Keratinocyte (primary cell): Measurements from ENCODE around the gene BRIP1. TPM values are rescaled to one million over a fixed set of nuclear protein-coding genes. Genes with fewer than 3 reads are reported as not detected.

ENCODE experiments used
- DNase-seq: peaks from one replicate; pipeline ENCODE4 v3.0.0-alpha.2; 2011; ENCODE audit warnings: low read depth, missing footprints, low spot score
- FAIRE-seq: peaks from 2 replicates; lab custom pipeline; 2011; peaks lifted over from hg19 to GRCh38; lab: Jason Lieb, UNC
- H2AFZ ChIP-seq: 2 replicates; pipeline ENCODE4 v1.6.0; 2012; ENCODE audit warnings: low read length, control low read depth, inconsistent platforms; ENCODE audit not compliant: control insufficient read depth
- H3K27ac ChIP-seq: 2 replicates; pipeline ENCODE4 v1.5.1; 2011; ENCODE audit warnings: low read length; ENCODE audit not compliant: control insufficient read depth, insufficient read depth
- H3K27me3 ChIP-seq: 3 replicates; pipeline ENCODE4 v1.6.0; 2011; ENCODE audit warnings: low read length; ENCODE audit not compliant: control insufficient read depth, insufficient read depth; ENCODE audit errors: extremely low read depth
- H3K36me3 ChIP-seq, 2 experiments: 2 replicates in 1 of 2; 3 replicates in 1 of 2; pipeline ENCODE4 v1.5.1; 2011; ENCODE audit warnings: low read length in 2 of 2, mild to moderate bottlenecking in 1 of 2; ENCODE audit not compliant: control insufficient read depth in 2 of 2, insufficient read depth in 2 of 2; ENCODE audit errors: extremely low read depth in 1 of 2
- H3K4me1 ChIP-seq: 3 replicates; pipeline ENCODE4 v1.5.1; 2011; ENCODE audit warnings: low read length; ENCODE audit not compliant: control insufficient read depth, insufficient read depth; ENCODE audit errors: extremely low read depth
- H3K4me2 ChIP-seq: 3 replicates; pipeline ENCODE4 v1.6.0; 2011; ENCODE audit warnings: low read depth, low read length; ENCODE audit not compliant: control insufficient read depth, insufficient read depth; ENCODE audit errors: extremely low read depth
- H3K4me3 ChIP-seq, 3 experiments: fragments of 200-600 bp in 1 of 3; sonication (generic) in 1 of 3; 2 replicates in 2 of 3; 3 replicates in 1 of 3; pipeline ENCODE4 v1.5.1; 2011 to 2016; ENCODE audit warnings: low read length in 3 of 3, mild to moderate bottlenecking in 3 of 3, control low read depth in 2 of 3, inconsistent platforms in 1 of 3, low read depth in 1 of 3, mixed read lengths in 1 of 3, mixed run types in 1 of 3, moderate library complexity in 1 of 3; ENCODE audit not compliant: control insufficient read depth in 2 of 3, insufficient read depth in 2 of 3; ENCODE audit errors: extremely low read depth in 1 of 3
- H3K79me2 ChIP-seq: 2 replicates; pipeline ENCODE4 v1.6.0; 2012; ENCODE audit warnings: low read length; ENCODE audit not compliant: control insufficient read depth, insufficient read depth
- H3K9ac ChIP-seq: 3 replicates; pipeline ENCODE4 v1.6.0; 2011; ENCODE audit warnings: low read length; ENCODE audit not compliant: control insufficient read depth, insufficient read depth; ENCODE audit errors: extremely low read depth
- H3K9me1 ChIP-seq: 3 replicates; pipeline ENCODE4 v1.6.0; 2011; ENCODE audit warnings: low read length; ENCODE audit not compliant: control insufficient read depth, insufficient read depth; ENCODE audit errors: extremely low read depth
- H3K9me3 ChIP-seq: 2 replicates; pipeline ENCODE4 v1.5.1; 2012; ENCODE audit warnings: low read depth, low read length; ENCODE audit not compliant: control insufficient read depth
- H4K20me1 ChIP-seq: 3 replicates; pipeline ENCODE4 v1.6.0; 2011; ENCODE audit warnings: low read length; ENCODE audit not compliant: control insufficient read depth, insufficient read depth; ENCODE audit errors: extremely low read depth
- EZH2 ChIP-seq: IDR thresholded peaks from one replicate; pipeline ENCODE4 v1.6.1; 2012; ENCODE audit warnings: inconsistent platforms, mild to moderate bottlenecking, low read length, moderate library complexity
- dilution Hi-C: fragments of 300-500 bp; cut with MboI; formaldehyde crosslinking; loops from one replicate; pipeline ENCODE4 v1.7.0; 2020; ENCODE audit warnings: low sequenced_read_pairs; ENCODE audit not compliant: extremely low pct_ligation_motif_present
- polyA plus RNA-seq, 5 experiments: library from polyadenylated mRNA; depleted of rRNA in 3 of 5; stranded (reverse) in 3 of 5; stranded (forward) in 1 of 5; unstranded in 1 of 5; fragments of >200 nt; gene quantifications; 1 replicate in 1 of 5; 2 replicates in 3 of 5; 3 replicates in 1 of 5; pipeline versions ENCODE4 v1.2.1 to v1.2.3, GENCODE V29; 2011 to 2012; ENCODE audit warnings: missing spikeins in 2 of 5, low read depth in 1 of 5, low replicate concordance in 1 of 5
- TF ChIP-seq, protein P1 (sequence below), 3 experiments: IDR thresholded peaks in 1 of 3; conservative IDR thresholded peaks in 1 of 3; optimal IDR thresholded peaks in 1 of 3; 2 replicates in 2 of 3; 3 replicates in 1 of 3; pipeline versions ENCODE3 to v1.5.1; 2011; ENCODE audit warnings: low read length in 3 of 3, mild to moderate bottlenecking in 3 of 3, moderate library complexity in 2 of 3, control low read depth in 1 of 3, inconsistent platforms in 1 of 3; ENCODE audit not compliant: insufficient read depth in 2 of 3; ENCODE audit errors: extremely low read depth in 1 of 3

The BRIP1 gene
- polyA plus RNA-seq, 1 donor (not counting 4 experiments of a cell fraction or from before 2014, with no cell fraction given), result 4.0 TPM

- Histone ChIP-seq H4K20me1 (no peaks in the 10 kb centered on the region), H3K36me3 (no peaks in the 10 kb centered on the region), H3K4me3 (no peak overlapping the region), H3K9ac (no peak overlapping the region), H2AFZ (no peak overlapping the region), H3K9me3 (no peaks in the 10 kb centered on the region), H3K27me3 (no peaks in the 10 kb centered on the region), H3K79me2 (no peaks in the 10 kb centered on the region), H3K27ac (no peak overlapping the region), H3K4me2 (no peak overlapping the region), H3K4me1 (no peaks in the 10 kb centered on the region), H3K9me1 (no peaks in the 10 kb centered on the region)
- no peak for DNase-seq
- FAIRE-seq, result no peak
- dilution Hi-C loops, result no loop called here
- TF ChIP-seq, protein P1, sequence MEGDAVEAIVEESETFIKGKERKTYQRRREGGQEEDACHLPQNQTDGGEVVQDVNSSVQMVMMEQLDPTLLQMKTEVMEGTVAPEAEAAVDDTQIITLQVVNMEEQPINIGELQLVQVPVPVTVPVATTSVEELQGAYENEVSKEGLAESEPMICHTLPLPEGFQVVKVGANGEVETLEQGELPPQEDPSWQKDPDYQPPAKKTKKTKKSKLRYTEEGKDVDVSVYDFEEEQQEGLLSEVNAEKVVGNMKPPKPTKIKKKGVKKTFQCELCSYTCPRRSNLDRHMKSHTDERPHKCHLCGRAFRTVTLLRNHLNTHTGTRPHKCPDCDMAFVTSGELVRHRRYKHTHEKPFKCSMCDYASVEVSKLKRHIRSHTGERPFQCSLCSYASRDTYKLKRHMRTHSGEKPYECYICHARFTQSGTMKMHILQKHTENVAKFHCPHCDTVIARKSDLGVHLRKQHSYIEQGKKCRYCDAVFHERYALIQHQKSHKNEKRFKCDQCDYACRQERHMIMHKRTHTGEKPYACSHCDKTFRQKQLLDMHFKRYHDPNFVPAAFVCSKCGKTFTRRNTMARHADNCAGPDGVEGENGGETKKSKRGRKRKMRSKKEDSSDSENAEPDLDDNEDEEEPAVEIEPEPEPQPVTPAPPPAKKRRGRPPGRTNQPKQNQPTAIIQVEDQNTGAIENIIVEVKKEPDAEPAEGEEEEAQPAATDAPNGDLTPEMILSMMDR (optimal IDR thresholded peaks at IDR 0.05 in 1 of 3, IDR thresholded peaks at IDR 0.05 in 1 of 3, conservative IDR thresholded peaks at IDR 0.05 in 1 of 3; ENCODE audit: extremely low read depth in 1 of 3, insufficient read depth in 2 of 3, low read length in 3 of 3), result no peak
- TF ChIP-seq EZH2, result no peak
Observed at GRCh38 chr17:61726977-61727376, 136.4 kb downstream of the BRIP1 start.

DNA sequence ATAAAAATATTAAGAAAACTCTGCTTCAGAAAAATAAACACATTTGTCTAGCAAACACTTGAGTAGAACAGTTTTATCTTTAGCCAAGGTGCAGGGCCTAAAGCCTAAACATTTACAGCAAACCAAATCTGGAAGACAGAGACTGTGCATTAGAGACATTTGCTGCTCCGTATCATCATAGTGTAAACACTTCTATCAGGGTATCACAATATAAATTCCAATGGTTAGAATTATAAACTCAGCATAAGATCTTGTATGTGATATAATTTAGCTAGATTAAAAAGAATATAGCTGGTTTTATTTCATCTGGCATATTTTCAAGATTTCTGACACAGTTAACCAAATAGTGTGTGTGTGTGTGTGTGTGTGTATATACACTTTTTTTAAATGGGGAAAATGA is 138.6 kb downstream of the BRIP1 start:
- Histone ChIP-seq H4K20me1 (no peaks in the 10 kb centered on the region), H3K9me1 (no peaks in the 10 kb centered on the region), H3K9ac (no peak overlapping the region), H3K4me1 (no peaks in the 10 kb centered on the region), H2AFZ (no peak overlapping the region), H3K36me3 (no peaks in the 10 kb centered on the region), H3K4me2 (no peak overlapping the region), H3K27ac (no peak overlapping the region), H3K27me3 (no peaks in the 10 kb centered on the region), H3K9me3 (no peaks in the 10 kb centered on the region), H3K4me3 (no peak overlapping the region), H3K79me2 (no peaks in the 10 kb centered on the region)
- TF ChIP-seq EZH2, result no peak
- TF ChIP-seq, protein P1 (optimal IDR thresholded peaks at IDR 0.05 in 1 of 3, IDR thresholded peaks at IDR 0.05 in 1 of 3, conservative IDR thresholded peaks at IDR 0.05 in 1 of 3; ENCODE audit: extremely low read depth in 1 of 3, insufficient read depth in 2 of 3, low read length in 3 of 3), result no peak
- DNase-seq (no peak), FAIRE-seq (no peak)
- dilution Hi-C loops, result no loop called here
